GM20000 (cell line): ENCODE data around the gene SGCD.

ENCODE experiments used
- DNase-seq: peaks from one replicate; pipeline ENCODE4 v3.0.0; 2012; ENCODE audit warnings: low spot score
- CTCF ChIP-seq: IDR thresholded peaks from 2 replicates; pipeline ENCODE4 v1.5.1; 2012; ENCODE audit warnings: mild to moderate bottlenecking, control low read depth; ENCODE audit errors: extremely low read depth, missing control alignments

SGCD gene

GRCh38 chr5:156556666-156557406 lies 229.9 kb downstream of the SGCD start:
- no peak for TF ChIP-seq CTCF
- DNase-seq: no peak

DNA sequence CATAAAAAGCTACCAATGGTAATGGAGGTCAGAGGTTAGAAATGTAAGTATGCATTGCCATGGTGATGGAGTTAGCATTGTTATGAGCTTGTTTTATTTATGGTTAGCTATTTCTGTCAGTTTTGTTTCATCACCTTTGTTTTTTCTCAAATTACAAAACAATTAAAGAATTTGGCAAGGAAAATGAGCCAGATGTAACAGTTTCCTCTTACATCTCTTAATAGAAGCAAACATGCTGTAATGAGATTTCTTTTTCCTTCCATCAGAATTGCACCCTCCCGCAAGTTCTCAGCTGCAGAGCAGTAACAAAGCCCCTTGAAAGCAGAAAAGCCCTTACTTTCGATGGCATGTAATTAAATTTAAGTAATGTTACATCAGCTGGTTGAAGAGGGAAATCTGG lies 233.0 kb downstream of the SGCD start:
- DNase-seq: no peak
- no peak for TF ChIP-seq CTCF

DNA sequence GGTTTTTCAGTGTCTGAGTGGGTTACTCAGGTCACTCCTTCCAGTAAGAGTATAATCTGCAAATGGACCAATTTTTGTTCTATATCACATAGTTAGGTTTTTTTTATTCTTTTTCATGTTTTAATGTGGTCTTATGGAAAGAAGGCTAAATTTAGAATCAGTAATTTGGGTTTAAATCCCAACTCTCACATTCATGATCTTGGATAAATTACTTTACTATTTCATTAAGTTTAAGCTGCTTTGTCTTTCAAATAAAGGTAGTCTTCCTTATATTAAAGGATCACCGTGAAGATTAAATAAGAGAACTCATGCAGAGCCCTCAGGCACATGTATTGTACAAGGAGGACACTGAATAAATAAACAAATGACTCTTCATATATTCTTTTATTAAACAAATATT lies 234.7 kb downstream of the SGCD start:
- no peak for DNase-seq
- TF ChIP-seq CTCF: no peak

DNA sequence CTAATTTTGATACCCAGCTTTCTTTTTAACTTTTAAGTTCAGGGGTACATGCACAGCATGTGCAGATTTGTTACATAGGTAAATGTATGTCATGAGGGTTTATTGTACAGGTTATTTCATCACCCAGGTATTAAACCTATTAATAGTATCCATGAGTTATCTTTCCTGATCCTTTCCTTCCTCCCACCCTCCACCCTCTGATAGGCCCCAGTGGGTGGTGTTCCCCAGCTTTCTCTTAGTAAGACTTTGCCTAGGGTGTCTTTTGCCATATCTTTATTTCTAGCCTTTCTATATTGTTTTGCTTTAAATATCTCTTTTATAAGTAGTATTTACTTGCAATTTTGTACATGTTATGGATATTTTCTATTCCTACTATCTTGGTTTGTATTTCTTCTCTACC lies 243.7 kb downstream of the SGCD start:
- no peak for DNase-seq
- no peak for TF ChIP-seq CTCF

DNA sequence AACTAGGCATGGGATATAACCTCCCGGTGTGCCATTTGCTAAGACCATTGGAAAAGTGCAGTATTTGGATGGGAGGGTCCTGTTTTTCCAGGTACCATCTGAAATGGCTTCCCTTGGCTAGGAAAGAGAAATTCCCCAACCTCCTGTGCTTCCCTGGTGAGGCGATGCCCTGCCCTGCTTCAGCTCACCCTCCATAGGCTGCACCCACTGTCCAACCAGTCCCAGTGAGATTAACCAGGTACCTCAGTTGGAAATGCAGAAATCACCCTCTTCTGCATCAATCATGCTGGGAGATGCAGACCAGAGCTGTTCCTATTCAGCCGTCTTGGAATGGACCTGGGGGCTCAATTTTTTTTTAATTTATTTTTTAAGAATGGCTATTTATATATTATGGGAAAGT lies 254.8 kb downstream of the SGCD start:
- no peak for TF ChIP-seq CTCF
- no peak for DNase-seq

GRCh38 chr5:156582193-156582598 lies 255.2 kb downstream of the SGCD start:
- no peak for DNase-seq
- no peak for TF ChIP-seq CTCF

GRCh38 chr5:156584871-156585270 lies 257.9 kb downstream of the SGCD start:
- DNase-seq: no peak
- no peak for TF ChIP-seq CTCF
